IPS DF 4.7 (cell line): ENCODE results near the gene HMCES.
"Not testable (repeated sequence)": the region's sequence is repeated elsewhere in the genome, so short reads cannot be mapped to it uniquely, and the experiment has no call there.

Experiments used
- DNase-seq: peaks from one replicate; pipeline ENCODE4 v3.0.0-alpha.2; 2013; ENCODE audit warnings: low spot score; ENCODE audit errors: extremely low read depth

Gene HMCES

GRCh38 chr3:129278439-129278965, at the start of gene HMCES:
TSS of gene HMCES (plus strand) at chr3:129278870. CDS start at chr3:129279733, 863 bp downstream.
- DNase-seq, result peak; percentile 25

GRCh38 chr3:129228891-129229585, 49.6 kb upstream of the HMCES start:
- no peak for DNase-seq

GRCh38 chr3:129230311-129231019, 48.2 kb upstream of the HMCES start:
- DNase-seq, result no peak

GRCh38 chr3:129231331-129232119, 47.1 kb upstream of the HMCES start:
- DNase-seq, result no peak

- no peak for DNase-seq
These were observed 45.1 kb upstream of the HMCES start for GRCh38 chr3:129233538-129233937.

- DNase-seq, result no peak
These were observed 44.2 kb upstream of the HMCES start for GRCh38 chr3:129234441-129234840.

GRCh38 chr3:129235344-129235917, 43.2 kb upstream of the HMCES start:
- DNase-seq, result no peak

- no peak for DNase-seq
These were observed 39.5 kb upstream of the HMCES start for GRCh38 chr3:129238945-129239705.

- DNase-seq, result no peak
These were observed 38.7 kb upstream of the HMCES start for GRCh38 chr3:129239991-129240390.

- DNase-seq, result no peak
These were observed 38.2 kb upstream of the HMCES start for GRCh38 chr3:129240436-129240835.

- DNase-seq, result no peak
These were observed 33.5 kb upstream of the HMCES start for GRCh38 chr3:129245141-129245540.

GRCh38 chr3:129245641-129246306, 32.9 kb upstream of the HMCES start:
- not testable (repeated sequence) for DNase-seq

- DNase-seq, result no peak
These were observed 32.0 kb upstream of the HMCES start for GRCh38 chr3:129246636-129247035.

- DNase-seq, result no peak
These were observed 30.2 kb upstream of the HMCES start for GRCh38 chr3:129248286-129248979.

GRCh38 chr3:129249284-129250065, 29.2 kb upstream of the HMCES start, which contains the start of gene COPG1:
TSS of gene COPG1 (plus strand) at chr3:129249606. CDS start at chr3:129249710, 104 bp downstream.
- DNase-seq, result no peak

GRCh38 chr3:129252748-129253147, 25.9 kb upstream of the HMCES start:
- no peak for DNase-seq

- no peak for DNase-seq
These were observed 24.0 kb upstream of the HMCES start for GRCh38 chr3:129254536-129255230.

GRCh38 chr3:129256270-129256669, 22.4 kb upstream of the HMCES start:
- DNase-seq, result no peak
